H1 (cell line): ENCODE data around the gene SMIM44. TPM values are rescaled to one million over a fixed set of nuclear protein-coding genes. Genes with fewer than 3 reads are reported as not detected.

ENCODE experiments used
- CBX5 ChIP-seq: fragments of 300-800, 300-1000 bp; sonication (generic); IDR thresholded peaks from 2 replicates; pipeline ENCODE4 v1.7.1; 2016; ENCODE audit warnings: antibody characterized with exemption, low read length, low read depth
- CHD7 ChIP-seq: fragments of 300-600 bp; sonication (generic); IDR thresholded peaks from 2 replicates; pipeline ENCODE4 v1.7.1; 2012; ENCODE audit warnings: low read length, moderate library complexity, mild to moderate bottlenecking, inconsistent platforms; ENCODE audit not compliant: insufficient replicate concordance
- CREB1 ChIP-seq: IDR thresholded peaks from 2 replicates; pipeline ENCODE4 v1.6.1; 2012; ENCODE audit warnings: inconsistent platforms
- EGR1 ChIP-seq: IDR thresholded peaks from 2 replicates; pipeline ENCODE4 v1.6.1; 2011; ENCODE audit warnings: low read depth, low read length, borderline replicate concordance
- NANOG ChIP-seq: IDR thresholded peaks from 2 replicates; pipeline ENCODE4 v1.6.1; 2011; ENCODE audit warnings: low read length, low read depth, mild to moderate bottlenecking, inconsistent platforms; ENCODE audit not compliant: insufficient read depth, poor library complexity, severe bottlenecking
- RAD21 ChIP-seq, 2 experiments: IDR thresholded peaks in 1 of 2; conservative IDR thresholded peaks in 1 of 2; 2 replicates each; pipeline ENCODE4 v1.6.1; 2011; ENCODE audit warnings: low read depth in 2 of 2, low read length in 2 of 2, improper control_type of control experiment in 1 of 2, inconsistent platforms in 1 of 2, mild to moderate bottlenecking in 1 of 2, moderate library complexity in 1 of 2
- RBBP5 ChIP-seq: IDR thresholded peaks from 2 replicates; pipeline ENCODE4 v1.7.1; 2012; ENCODE audit warnings: low read depth, mild to moderate bottlenecking, inconsistent platforms, low read length, moderate library complexity, borderline replicate concordance
- RXRA ChIP-seq: IDR thresholded peaks from 2 replicates; pipeline ENCODE4 v1.6.1; 2011; ENCODE audit warnings: low read depth, mild to moderate bottlenecking, low read length, moderate library complexity; ENCODE audit not compliant: insufficient read depth
- SUZ12 ChIP-seq: fragments of 200-600 bp; sonication (generic); IDR thresholded peaks from 2 replicates; pipeline ENCODE4 v1.6.1; 2012; ENCODE audit warnings: mild to moderate bottlenecking, inconsistent platforms, low read length, moderate library complexity, mixed read lengths
- polyA plus RNA-seq, 7 experiments: library from polyadenylated mRNA; depleted of rRNA in 3 of 7; stranded (reverse) in 5 of 7; unstranded in 2 of 7; fragments of >200 nt in 5 of 7; fragments of 200-250 nt in 2 of 7; gene quantifications; 1 replicate in 5 of 7; 2 replicates in 1 of 7; 4 replicates in 1 of 7; pipeline versions ENCODE4 v1.2.1 to v1.2.3, GENCODE V29; 2011 to 2013; ENCODE audit warnings: missing spikeins in 2 of 7, mixed read lengths in 2 of 7
- total RNA-seq: library from RNA; stranded (reverse); fragmentation: NEBNext Ultra II Directional; extraction: Animal tissue kit (Norgen Biotek cat#: 25700); gene quantifications from 2 replicates; pipeline ENCODE4 v1.2.1, GENCODE V29; 2021

SMIM44 gene
- total and polyA plus RNA-seq, 2 of the 8 experiments (the other 6 are each of a cell fraction or from before 2014, with no cell fraction given): not detected

DNA sequence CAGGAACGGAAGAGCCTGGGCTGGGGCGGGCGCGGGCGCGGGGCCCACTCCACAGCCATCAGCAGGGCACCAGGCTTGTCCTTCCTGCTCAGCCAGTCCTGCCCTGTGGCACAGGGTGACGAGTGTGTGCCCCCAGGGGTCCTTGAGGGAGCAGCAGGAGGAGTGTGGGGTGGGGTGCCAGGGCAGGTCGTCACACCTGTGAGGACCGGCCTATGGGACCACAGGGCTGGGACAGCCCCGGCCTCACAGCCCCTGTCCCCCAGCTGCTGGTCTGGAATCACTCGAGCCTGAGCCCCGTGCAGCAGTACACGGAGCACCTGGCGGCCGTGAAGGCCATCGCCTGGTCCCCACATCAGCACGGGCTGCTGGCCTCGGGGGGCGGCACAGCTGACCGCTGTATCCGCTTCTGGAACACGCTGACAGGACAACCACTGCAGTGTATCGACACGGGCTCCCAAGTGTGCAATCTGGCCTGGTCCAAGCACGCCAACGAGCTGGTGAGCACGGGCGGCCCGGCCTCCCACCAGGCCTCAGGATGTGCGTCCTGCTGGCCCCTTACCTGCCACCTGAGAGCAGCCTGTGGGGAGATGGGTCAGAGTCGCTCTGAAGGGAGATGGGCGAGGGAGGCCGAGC is 49.0 kb upstream of the SMIM44 start (continued):
- TF ChIP-seq CHD7: no peak
- TF ChIP-seq RAD21 (IDR thresholded peaks at IDR 0.05 in 1 of 2, conservative IDR thresholded peaks at IDR 0.05 in 1 of 2; ENCODE audit: low read depth in 2 of 2, low read length in 2 of 2): no peak
- TF ChIP-seq NANOG: no peak
- no peak for TF ChIP-seq CBX5
- TF ChIP-seq SUZ12: no peak
- TF ChIP-seq RBBP5: no peak
- TF ChIP-seq RXRA: no peak
- TF ChIP-seq EGR1: no peak
- TF ChIP-seq CREB1: no peak
